Measurements from ENCODE around the gene STXBP3. TPM values are rescaled to one million over a fixed set of nuclear protein-coding genes. Genes with fewer than 3 reads are reported as not detected.

STXBP3 gene
- total and polyA plus RNA-seq, 9 of the 15 experiments (the other 6 are each of a cell fraction or from before 2014, with no cell fraction given), result 32.5 to 52.5 (median 39.2) TPM

DNA sequence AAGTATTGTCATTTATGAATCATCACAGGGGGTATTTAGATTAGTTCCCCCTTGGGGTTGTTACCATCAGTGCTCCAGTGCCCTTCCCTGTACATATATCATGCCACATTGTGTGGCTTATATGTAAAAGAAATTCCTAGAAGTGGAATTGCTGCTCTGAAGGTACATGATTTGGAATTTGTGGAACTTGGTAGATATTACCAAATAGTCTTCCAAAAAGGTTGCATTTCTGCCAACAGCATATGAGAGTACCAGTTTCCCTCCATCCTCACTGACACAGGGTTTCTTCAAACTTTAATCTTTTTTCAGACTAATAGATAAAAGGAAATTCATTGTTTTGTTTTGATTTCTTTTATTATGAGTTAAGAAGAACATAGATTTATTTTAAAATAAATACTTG lies 69.1 kb downstream of the STXBP3 start:
- intact Hi-C loops (cut with micrococcal nuclease), result loop anchor here (5.0 to 10.0 kb wide), 2 partner anchors 103 to 171 kb away; partner anchors contain the start of gene FNDC7
- in situ Hi-C loops (cut with MboI), result no loop called here
- Histone ChIP-seq H3K27ac (ENCODE audit: extremely low read depth, low read depth, low read length) (no peak overlapping the region), H3K4me3 (no peak overlapping the region), H3K79me2 (ENCODE audit: control insufficient read depth, insufficient read depth, low read length) (no peaks in the 10 kb centered on the region), H4K20me1 (replicated peaks; ENCODE audit: control insufficient read depth, insufficient read depth, low read length) (no peaks in the 10 kb centered on the region), H3K9ac (ENCODE audit: insufficient read depth in 1 of 2, low read depth in 2 of 2, low read length in 2 of 2) (no peak overlapping the region), H3K36me3 (ENCODE audit: control insufficient read depth, insufficient read depth, low read length) (no peaks in the 10 kb centered on the region), H3K4me1 (replicated peaks in 1 of 2; ENCODE audit: control insufficient read depth in 2 of 2, insufficient read depth in 2 of 2, low read length in 2 of 2) (peaks cover 0 to 14% of the 10 kb centered on the region in 2 experiments; a peak in 3 of 5 replicates), H3K4me2 (ENCODE audit: insufficient read depth, low read length) (no peak overlapping the region), H3K27me3 (ENCODE audit: control insufficient read depth in 2 of 2, insufficient read depth in 2 of 2, low read length in 2 of 2) (no peaks in the 10 kb centered on the region), H3K9me1 (ENCODE audit: control insufficient read depth, insufficient read depth, low read length) (no peaks in the 10 kb centered on the region), H2AFZ (ENCODE audit: low read depth, low read length) (no peak overlapping the region), H3K9me3 (replicated peaks; ENCODE audit: control insufficient read depth, insufficient read depth, low read depth, low read length) (no peaks in the 10 kb centered on the region)
- no peak for ATAC-seq
- no TSS peak for BruUV-seq (replicated peaks)
- DNase-seq (ENCODE audit: extremely low read depth in 1 of 4, low spot score in 3 of 4), result no peak
- POLR2A ChIA-PET, result no interaction called here
- CTCF ChIA-PET (ENCODE audit: low intra/inter-chr PET ratio), result no interaction called here
- TF ChIP-seq DPF2 (IDR thresholded peaks at IDR 0.05) (no peak), NR2F6 (CRISPR knock-in tag; IDR thresholded peaks at IDR 0.05) (no peak), HEY1 (CRISPR knock-in tag; IDR thresholded peaks at IDR 0.05; ENCODE audit: borderline replicate concordance) (no peak), CREB5 (CRISPR knock-in tag; IDR thresholded peaks at IDR 0.05) (no peak), ZNF121 (CRISPR knock-in tag; conservative IDR thresholded peaks at IDR 0.05) (no peak), ZZZ3 (IDR thresholded peaks at IDR 0.05) (no peak), HNRNPL (IDR thresholded peaks at IDR 0.05; ENCODE audit: low read depth, low read length) (no peak), YBX1 (IDR thresholded peaks at IDR 0.05) (no peak), TCF7 (IDR thresholded peaks at IDR 0.05; ENCODE audit: borderline replicate concordance) (no peak), POLR2AphosphoS5 (IDR thresholded peaks at IDR 0.05; ENCODE audit: control insufficient read depth, insufficient read depth, low read depth, low read length) (no peak), ZNF217 (CRISPR knock-in tag; IDR thresholded peaks at IDR 0.05) (no peak), ZC3H4 (CRISPR knock-in tag; IDR thresholded peaks at IDR 0.05; ENCODE audit: borderline replicate concordance) (no peak), TEAD1 (CRISPR knock-in tag; IDR thresholded peaks at IDR 0.05) (no peak)
- TF ChIP-seq, protein P1, sequence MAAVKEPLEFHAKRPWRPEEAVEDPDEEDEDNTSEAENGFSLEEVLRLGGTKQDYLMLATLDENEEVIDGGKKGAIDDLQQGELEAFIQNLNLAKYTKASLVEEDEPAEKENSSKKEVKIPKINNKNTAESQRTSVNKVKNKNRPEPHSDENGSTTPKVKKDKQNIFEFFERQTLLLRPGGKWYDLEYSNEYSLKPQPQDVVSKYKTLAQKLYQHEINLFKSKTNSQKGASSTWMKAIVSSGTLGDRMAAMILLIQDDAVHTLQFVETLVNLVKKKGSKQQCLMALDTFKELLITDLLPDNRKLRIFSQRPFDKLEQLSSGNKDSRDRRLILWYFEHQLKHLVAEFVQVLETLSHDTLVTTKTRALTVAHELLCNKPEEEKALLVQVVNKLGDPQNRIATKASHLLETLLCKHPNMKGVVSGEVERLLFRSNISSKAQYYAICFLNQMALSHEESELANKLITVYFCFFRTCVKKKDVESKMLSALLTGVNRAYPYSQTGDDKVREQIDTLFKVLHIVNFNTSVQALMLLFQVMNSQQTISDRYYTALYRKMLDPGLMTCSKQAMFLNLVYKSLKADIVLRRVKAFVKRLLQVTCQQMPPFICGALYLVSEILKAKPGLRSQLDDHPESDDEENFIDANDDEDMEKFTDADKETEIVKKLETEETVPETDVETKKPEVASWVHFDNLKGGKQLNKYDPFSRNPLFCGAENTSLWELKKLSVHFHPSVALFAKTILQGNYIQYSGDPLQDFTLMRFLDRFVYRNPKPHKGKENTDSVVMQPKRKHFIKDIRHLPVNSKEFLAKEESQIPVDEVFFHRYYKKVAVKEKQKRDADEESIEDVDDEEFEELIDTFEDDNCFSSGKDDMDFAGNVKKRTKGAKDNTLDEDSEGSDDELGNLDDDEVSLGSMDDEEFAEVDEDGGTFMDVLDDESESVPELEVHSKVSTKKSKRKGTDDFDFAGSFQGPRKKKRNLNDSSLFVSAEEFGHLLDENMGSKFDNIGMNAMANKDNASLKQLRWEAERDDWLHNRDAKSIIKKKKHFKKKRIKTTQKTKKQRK (IDR thresholded peaks at IDR 0.05; ENCODE audit: borderline replicate concordance, low read depth, low read length), result no peak
- TF ChIP-seq, protein P2, sequence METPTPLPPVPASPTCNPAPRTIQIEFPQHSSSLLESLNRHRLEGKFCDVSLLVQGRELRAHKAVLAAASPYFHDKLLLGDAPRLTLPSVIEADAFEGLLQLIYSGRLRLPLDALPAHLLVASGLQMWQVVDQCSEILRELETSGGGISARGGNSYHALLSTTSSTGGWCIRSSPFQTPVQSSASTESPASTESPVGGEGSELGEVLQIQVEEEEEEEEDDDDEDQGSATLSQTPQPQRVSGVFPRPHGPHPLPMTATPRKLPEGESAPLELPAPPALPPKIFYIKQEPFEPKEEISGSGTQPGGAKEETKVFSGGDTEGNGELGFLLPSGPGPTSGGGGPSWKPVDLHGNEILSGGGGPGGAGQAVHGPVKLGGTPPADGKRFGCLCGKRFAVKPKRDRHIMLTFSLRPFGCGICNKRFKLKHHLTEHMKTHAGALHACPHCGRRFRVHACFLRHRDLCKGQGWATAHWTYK (CRISPR knock-in tag; IDR thresholded peaks at IDR 0.05), result no peak
- TF ChIP-seq, protein P3, sequence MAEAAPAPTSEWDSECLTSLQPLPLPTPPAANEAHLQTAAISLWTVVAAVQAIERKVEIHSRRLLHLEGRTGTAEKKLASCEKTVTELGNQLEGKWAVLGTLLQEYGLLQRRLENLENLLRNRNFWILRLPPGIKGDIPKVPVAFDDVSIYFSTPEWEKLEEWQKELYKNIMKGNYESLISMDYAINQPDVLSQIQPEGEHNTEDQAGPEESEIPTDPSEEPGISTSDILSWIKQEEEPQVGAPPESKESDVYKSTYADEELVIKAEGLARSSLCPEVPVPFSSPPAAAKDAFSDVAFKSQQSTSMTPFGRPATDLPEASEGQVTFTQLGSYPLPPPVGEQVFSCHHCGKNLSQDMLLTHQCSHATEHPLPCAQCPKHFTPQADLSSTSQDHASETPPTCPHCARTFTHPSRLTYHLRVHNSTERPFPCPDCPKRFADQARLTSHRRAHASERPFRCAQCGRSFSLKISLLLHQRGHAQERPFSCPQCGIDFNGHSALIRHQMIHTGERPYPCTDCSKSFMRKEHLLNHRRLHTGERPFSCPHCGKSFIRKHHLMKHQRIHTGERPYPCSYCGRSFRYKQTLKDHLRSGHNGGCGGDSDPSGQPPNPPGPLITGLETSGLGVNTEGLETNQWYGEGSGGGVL (CRISPR knock-in tag; IDR thresholded peaks at IDR 0.05), result no peak
- no peak for FAIRE-seq
